Activated CD4-positive, alpha-beta T cell treated with anti-CD3 and anti-CD28 coated beads, Interleukin-2, Interleukin-6, amounts not matched to agents 100 ng/mL and 50 ng/mL, durations not matched to agents 16 hours and 8 hours (primary cell): ENCODE measurements around the gene SEMA3D.

Source experiments
- DNase-seq: peaks from one replicate; pipeline ENCODE4 v3.0.0-alpha.2; 2020

SEMA3D gene

DNA sequence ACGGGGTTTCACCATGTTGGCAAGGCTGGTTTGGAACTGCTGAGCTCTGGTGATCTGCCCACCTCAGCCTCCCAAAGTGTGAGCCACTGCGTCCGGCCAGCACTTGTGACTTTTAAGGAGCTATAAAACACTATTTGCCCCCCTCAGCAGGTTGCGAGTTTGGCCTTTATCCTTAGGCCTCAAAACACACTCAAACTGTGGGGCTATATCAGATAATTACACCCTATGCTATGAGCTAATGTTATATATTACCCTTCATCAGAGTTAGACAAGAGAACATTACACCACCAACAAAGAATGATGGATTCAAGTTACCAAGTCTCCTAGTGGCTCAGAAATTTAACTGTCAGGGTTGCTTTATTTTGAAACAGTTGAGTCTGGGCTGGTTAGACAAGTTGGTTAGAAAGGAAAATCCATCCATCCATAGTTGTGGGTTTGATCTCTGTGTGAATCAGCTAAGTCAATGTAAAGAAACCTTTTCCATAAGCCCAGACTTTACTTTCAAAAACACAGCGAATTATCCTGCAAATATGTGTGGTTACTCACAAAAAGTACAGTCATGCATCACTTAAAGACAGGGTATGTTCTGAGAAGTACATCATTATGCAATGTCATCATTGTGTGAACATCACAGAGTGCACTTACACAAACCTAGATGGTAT, 115.8 kb downstream of the SEMA3D start:
- no peak for DNase-seq

DNA sequence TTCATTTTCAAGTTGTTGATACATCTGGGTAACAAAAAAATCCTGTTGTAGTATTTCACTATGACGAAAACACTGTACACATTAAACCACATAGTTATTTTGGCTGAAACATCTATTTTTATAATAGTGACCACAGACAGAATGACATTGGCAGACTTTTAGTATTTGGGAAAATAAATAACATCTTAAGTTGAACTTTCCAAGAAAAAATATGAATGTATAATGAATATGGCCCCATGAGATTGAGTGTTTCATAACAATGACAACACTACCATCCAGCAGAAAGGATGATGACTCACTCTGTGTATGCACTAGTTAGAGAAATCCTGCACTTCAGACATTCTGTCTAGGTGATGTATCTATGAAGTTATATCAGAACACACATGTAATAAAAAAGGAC, 118.1 kb downstream of the SEMA3D start:
- no peak for DNase-seq

- no peak for DNase-seq
These were observed 119.5 kb downstream of the SEMA3D start for GRCh38 chr7:85067371-85067770.

DNA sequence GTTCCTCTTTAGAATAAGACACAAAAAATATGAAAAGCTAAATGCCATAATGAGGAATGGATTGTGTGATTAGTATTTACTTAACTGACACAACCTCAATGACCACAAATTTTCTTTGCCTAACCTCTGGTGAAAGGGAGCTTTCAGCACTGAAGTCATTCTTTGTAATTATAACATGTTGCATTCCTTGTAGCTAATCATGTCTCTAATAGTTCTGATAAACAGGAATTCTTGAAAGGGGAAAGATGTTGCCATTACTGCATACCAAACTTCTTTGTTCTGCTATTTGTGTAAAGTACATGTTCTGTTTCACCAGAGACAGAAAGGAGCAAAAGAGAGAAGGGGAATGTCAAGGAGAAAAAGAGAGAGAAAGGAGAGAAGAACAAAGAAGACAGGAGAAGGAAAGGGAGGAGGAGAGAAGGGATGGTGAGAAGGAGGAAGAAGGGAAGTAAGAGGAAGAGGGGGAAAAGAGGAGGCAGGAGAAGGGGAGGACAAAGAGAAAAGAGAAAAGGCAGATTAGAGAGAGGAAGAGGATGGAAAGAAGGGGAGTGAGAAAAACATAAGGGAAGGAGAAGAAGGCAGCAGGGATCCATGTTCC, 120.9 kb downstream of the SEMA3D start:
- DNase-seq: no peak

- no peak for DNase-seq
These were observed 121.5 kb downstream of the SEMA3D start for GRCh38 chr7:85065306-85065705.

- no peak for DNase-seq
These were observed 124.2 kb downstream of the SEMA3D start for GRCh38 chr7:85062651-85063050.

- no peak for DNase-seq
These were observed 125.4 kb downstream of the SEMA3D start for GRCh38 chr7:85061456-85061855.

- no peak for DNase-seq
These were observed 126.2 kb downstream of the SEMA3D start for GRCh38 chr7:85060696-85061095.

DNA sequence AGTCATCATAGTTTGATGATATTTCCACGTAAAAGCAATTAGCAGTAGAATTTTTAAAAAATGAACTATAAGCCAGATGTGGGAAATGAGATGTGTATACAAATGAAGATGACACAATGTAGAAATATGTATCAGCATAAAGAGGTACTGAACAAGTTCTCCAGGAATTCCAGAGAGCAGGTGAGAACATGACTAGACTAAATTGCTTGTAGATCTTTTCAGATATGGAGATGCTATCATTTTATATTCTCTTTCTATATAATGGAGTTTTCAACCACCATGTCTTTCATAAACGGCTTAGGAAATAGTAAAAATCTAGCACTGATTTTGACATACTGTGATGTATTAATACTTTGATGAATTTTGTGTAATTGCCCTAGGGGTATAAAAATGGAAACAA, 130.9 kb downstream of the SEMA3D start:
- no peak for DNase-seq

DNA sequence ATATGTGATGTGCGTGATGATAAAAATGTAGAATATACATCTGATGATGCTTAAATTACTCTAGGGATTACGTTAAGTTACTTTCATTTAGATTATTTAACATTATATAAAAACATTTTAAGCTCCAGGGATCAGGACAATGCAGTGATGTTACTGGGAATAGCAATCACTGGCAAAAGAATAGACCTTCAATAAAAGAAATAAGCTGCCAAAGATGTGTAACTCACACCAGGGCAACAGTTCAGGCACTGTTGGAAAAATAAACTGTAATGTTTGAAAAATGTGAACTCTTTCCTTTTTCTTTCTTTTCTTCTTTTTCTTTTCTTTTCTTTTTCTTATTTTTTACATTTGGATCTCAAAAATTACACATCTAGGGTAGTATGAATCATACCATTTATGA, 131.7 kb downstream of the SEMA3D start:
- no peak for DNase-seq

DNA sequence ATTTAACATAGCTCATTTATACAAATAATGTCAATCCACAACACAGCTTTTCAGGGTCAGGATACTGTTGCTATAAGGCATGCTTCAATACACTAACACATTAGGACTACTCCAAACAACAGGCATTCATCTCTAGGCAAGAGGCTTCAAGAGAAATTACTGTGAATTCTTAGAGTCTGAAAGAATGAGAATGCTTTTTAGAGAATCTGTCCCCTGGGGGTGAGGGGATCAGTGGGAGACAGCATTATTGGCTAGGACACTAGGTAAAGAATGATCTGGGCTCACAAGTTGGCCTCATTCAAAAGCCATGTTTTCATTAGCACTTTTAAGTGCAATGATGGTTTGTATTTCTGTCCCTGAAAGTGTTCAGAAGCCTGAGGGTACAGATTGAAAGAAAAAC, 132.6 kb downstream of the SEMA3D start:
- no peak for DNase-seq

DNA sequence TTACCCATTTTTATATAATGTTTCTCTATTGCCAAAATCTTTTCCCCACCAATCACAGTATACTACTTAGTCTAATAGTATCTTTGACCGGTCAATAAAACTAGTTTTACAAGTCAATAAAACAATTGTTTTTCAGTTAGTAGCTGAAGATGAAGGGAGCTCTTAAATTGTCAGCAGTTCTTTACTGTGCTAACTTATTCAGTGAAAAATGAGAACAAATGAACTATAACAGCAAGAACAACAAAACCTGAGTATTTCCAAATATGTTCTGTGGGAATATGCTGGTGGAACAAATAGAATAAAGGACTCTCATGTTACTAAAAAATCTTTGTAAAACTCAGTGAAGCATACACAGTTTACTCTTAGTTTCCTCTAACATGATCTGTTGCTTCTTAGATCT, 134.0 kb downstream of the SEMA3D start:
- DNase-seq: no peak

DNA sequence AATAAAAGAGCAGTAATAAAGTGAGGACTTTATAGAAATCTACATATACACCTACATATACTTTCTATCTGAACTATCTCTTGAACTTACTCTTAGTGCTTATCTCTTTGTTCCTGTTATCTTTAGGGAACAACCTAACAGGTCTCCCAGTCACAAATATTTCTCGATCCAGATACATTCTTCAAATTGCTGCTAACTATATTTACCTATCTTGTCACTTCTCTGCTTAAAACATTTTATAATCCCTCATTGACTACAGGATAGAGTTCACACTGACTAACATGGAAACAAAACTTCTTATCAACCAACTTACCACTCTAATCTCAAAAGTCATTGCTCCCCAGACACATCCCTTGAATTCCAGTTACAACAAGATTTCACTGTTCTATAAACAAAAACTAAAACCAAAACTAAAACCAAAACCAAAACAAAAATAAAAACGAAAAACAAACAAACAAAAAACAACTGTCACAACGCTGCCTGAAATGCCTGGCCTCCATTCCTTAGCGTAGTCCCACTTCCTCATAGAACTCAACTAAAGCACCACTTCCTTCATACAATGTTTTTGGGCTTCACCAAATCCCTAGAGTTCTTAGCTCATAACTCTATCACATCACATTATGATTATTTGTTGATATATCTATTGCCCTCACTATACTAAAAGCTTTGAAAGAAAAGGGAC, 134.7 kb downstream of the SEMA3D start:
- no peak for DNase-seq

DNA sequence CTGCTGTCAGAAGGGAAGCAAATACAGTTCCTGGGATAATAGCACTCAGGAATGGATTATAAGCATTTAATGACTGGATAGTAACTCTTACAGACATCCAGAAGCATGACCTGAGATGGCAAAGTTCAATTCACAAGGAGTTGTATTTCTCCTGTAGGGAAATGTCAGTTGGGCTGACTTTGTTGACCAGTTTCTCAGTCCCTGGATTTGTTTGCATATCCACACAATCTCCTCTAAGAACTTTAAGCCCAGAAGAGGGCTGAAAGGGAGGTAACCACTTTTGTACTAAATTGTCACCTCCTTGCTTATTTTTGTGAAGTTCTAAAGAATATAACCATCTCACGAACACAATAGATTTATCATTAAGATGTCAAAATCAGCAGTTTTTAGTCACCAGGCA, 140.3 kb downstream of the SEMA3D start:
- DNase-seq: no peak

- peak; percentile 42 for DNase-seq
These were observed 145.1 kb downstream of the SEMA3D start for GRCh38 chr7:85041605-85042216.

DNA sequence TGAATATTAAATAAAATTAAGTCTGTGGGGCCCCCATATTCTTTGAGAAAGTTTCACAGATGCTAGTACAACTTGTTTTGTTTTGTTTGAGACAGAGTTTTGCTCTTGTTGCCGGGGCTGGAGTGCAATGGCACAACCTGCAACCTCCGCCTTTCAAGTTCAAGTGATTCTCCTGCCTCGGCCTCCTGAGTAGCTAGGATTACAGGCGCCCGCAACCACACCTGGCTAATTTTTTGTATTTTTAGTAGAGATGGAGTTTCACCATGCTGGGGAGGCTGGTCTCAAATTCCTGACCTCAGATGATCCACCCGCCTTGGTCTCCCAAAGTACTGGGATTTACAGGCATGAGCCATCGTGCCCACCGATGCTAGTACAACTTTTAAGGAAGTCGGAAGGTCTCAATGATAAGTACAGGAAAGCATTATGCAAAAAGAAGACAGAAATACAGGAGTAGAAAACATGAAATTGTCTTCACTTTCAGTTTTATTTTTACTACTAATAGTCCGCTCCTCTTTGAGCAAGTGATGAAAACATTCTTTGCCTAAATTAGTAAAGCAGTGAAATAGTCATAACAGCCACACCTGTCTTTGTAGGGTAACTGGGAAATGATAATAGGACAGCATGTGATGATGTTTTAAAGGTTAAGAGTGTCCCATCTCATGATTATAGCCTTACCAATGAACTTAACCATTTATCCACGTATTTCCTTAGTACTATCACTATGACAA, 147.5 kb downstream of the SEMA3D start:
- DNase-seq: no peak

DNA sequence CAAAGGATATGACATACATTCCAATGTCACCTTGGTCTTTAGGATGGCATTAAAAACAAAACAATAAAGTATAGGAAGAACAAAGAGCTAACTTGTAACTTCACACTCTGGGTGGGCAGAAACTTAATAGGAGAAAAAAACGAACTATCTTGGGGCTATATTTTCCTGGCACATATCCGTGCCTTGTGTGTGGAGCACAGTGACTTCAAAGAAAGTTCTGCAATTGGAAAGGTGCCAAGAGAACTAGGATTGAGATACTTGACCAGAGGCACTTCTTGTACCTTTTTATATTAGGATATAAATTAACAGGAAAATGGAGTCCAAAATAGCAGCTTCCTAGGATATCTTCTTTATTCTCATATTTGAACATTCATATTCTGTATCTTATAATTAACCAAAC, 148.4 kb downstream of the SEMA3D start:
- DNase-seq: no peak

DNA sequence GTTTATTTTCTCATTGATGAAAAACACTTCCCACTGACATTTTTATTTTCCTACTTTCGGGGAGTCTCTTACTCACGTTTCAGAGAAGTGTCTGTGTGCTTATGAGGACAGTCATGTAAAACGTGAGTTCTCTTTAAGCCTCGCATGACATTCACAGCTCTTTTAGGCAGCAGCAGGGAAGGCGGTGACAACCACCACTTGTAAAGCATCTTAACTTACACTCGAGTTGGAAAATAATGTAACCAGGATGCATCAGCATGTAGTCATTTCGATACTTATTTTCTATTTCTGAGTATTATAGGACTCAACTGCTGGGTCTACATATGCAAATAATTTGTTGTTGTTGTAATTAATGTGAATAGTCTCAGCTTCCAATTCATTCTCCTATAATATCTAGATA, 153.6 kb downstream of the SEMA3D start:
- DNase-seq: no peak

- DNase-seq: no peak
These were observed 155.4 kb downstream of the SEMA3D start for GRCh38 chr7:85031475-85031874.

DNA sequence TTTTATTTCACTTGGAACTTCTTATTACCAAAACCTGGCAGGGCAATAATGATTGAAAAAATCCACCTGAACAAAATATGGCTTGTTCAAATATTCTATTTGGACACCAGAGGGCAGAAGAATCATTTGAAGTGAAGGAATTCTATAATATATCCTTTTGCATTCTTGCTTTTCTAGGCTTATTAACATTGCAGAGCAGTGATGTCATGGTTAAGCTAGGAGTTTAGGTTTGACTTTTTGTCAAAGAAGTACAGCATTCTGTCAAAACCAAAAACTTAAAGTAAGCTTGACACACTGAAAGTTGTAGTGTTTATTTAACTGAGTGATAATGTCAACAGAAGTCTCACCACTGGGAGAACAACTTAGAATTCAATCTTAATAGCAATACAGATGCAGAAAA, 156.0 kb downstream of the SEMA3D start:
- DNase-seq: peak; percentile 4

GRCh38 chr7:85025312-85025756, 161.5 kb downstream of the SEMA3D start:
- no peak for DNase-seq

- no peak for DNase-seq
These were observed 162.9 kb downstream of the SEMA3D start for GRCh38 chr7:85023916-85024315.

DNA sequence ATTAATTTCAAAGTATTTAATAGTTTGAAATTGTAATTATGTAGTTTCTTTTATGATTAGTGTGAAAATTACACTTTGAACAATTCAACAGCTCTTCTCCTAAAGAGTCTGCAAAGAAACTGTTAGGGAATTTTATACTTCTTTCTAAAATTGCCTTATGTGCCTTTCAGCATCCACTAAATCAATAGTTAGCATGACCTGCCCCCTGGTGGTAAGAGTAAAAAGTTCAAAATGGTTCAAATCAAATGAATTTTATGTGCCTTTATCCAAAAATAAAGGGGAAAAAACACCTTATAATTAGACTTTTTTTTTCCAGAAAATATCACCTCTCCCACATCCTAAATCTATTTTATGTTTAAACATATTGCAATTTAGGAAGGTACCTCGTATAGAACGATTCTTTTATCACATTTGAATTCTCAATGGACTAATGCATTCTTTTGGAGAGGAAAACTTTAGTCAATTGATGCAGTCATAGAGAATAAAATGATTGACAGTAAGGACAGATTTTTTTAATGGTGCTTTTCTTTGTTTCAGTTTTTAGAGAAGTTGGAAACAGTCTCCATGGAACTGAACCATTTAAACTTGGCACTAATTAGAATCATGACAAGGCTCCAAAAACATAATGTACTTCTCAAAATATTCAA, 163.7 kb downstream of the SEMA3D start:
- DNase-seq: peak; percentile 51
